GM12878 (cell line): ENCODE measurements around the gene CCDC201. TPM values are rescaled to one million over a fixed set of nuclear protein-coding genes. Genes with fewer than 3 reads are reported as not detected.

ENCODE experiments used
- CHD2 ChIP-seq: IDR thresholded peaks from 2 replicates; pipeline ENCODE4 v1.6.1; 2011; ENCODE audit warnings: low read depth, low read length, improper control_type of control experiment, borderline replicate concordance
- CREM ChIP-seq: IDR thresholded peaks from 2 replicates; pipeline ENCODE4 v1.6.1; 2014; ENCODE audit warnings: antibody characterized with exemption, low read depth
- FOS ChIP-seq: IDR thresholded peaks from 3 replicates; pipeline ENCODE4 v1.6.1; 2011; ENCODE audit warnings: borderline replicate concordance; ENCODE audit not compliant: insufficient read length; ENCODE audit errors: extremely low read depth
- HSF1 ChIP-seq: fragments of 150-350 bp; IDR thresholded peaks from 2 replicates; pipeline ENCODE4 v1.6.1; 2014; ENCODE audit warnings: mild to moderate bottlenecking, low read depth, low read length
- IRF3 ChIP-seq: fragments of 450-650 bp; IDR thresholded peaks from 2 replicates; pipeline ENCODE4 v1.6.1; 2014; ENCODE audit warnings: mild to moderate bottlenecking
- MTA2 ChIP-seq: fragments of 450-650 bp; IDR thresholded peaks from 2 replicates; pipeline ENCODE4 v1.6.1; 2016; ENCODE audit warnings: low read depth, mild to moderate bottlenecking, moderate library complexity
- polyA plus RNA-seq, 11 experiments: library from polyadenylated mRNA; depleted of rRNA in 4 of 11; unstranded in 6 of 11; stranded (reverse) in 5 of 11; fragments of >200 nt; fragmentation: Nextera tagmentation in 4 of 11; fragmentation: Illumina TruSeq in 1 of 11; extraction: Ambion mirVana in 4 of 11; extraction: Trizol in 1 of 11; gene quantifications; 1 replicate in 1 of 11; 2 replicates in 10 of 11; pipeline versions ENCODE4 v1.2.1 to v1.2.3, GENCODE V29; 2011 to 2016; ENCODE audit warnings: inconsistent platforms in 2 of 11, missing spikeins in 2 of 11, low read depth in 1 of 11
- total RNA-seq, 4 experiments: library from RNA; depleted of rRNA in 3 of 4; stranded (reverse); fragments of >200 nt in 3 of 4; fragmentation: Illumina TruSeq in 1 of 4; extraction: Trizol in 1 of 4; gene quantifications; 2 replicates each; pipeline versions ENCODE4 v1.2.1 to v1.2.3, GENCODE V29; 2013 to 2021
- TF ChIP-seq, protein P1 (sequence below): IDR thresholded peaks from 2 replicates; pipeline ENCODE4 v1.6.1; 2012; ENCODE audit warnings: low read length, inconsistent platforms
- TF ChIP-seq, protein P2 (sequence below): IDR thresholded peaks from 2 replicates; pipeline ENCODE4 v1.6.1; 2012; ENCODE audit warnings: mild to moderate bottlenecking, low read depth, low read length

CCDC201 gene
- total and polyA plus RNA-seq, 10 of the 15 experiments (the other 5 are each of a cell fraction or from before 2014, with no cell fraction given), result 0.10 TPM; not detected in 9

GRCh38 chr7:45874408-45875131 lies 1.7 kb upstream of the CCDC201 start (continued):
- no peak for TF ChIP-seq IRF3
- no peak for TF ChIP-seq CREM
- no peak for TF ChIP-seq CHD2
- no peak for TF ChIP-seq MTA2
- TF ChIP-seq, protein P1, sequence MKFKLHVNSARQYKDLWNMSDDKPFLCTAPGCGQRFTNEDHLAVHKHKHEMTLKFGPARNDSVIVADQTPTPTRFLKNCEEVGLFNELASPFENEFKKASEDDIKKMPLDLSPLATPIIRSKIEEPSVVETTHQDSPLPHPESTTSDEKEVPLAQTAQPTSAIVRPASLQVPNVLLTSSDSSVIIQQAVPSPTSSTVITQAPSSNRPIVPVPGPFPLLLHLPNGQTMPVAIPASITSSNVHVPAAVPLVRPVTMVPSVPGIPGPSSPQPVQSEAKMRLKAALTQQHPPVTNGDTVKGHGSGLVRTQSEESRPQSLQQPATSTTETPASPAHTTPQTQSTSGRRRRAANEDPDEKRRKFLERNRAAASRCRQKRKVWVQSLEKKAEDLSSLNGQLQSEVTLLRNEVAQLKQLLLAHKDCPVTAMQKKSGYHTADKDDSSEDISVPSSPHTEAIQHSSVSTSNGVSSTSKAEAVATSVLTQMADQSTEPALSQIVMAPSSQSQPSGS, result no peak
- TF ChIP-seq FOS, result no peak
- no peak for TF ChIP-seq HSF1
- TF ChIP-seq, protein P2, sequence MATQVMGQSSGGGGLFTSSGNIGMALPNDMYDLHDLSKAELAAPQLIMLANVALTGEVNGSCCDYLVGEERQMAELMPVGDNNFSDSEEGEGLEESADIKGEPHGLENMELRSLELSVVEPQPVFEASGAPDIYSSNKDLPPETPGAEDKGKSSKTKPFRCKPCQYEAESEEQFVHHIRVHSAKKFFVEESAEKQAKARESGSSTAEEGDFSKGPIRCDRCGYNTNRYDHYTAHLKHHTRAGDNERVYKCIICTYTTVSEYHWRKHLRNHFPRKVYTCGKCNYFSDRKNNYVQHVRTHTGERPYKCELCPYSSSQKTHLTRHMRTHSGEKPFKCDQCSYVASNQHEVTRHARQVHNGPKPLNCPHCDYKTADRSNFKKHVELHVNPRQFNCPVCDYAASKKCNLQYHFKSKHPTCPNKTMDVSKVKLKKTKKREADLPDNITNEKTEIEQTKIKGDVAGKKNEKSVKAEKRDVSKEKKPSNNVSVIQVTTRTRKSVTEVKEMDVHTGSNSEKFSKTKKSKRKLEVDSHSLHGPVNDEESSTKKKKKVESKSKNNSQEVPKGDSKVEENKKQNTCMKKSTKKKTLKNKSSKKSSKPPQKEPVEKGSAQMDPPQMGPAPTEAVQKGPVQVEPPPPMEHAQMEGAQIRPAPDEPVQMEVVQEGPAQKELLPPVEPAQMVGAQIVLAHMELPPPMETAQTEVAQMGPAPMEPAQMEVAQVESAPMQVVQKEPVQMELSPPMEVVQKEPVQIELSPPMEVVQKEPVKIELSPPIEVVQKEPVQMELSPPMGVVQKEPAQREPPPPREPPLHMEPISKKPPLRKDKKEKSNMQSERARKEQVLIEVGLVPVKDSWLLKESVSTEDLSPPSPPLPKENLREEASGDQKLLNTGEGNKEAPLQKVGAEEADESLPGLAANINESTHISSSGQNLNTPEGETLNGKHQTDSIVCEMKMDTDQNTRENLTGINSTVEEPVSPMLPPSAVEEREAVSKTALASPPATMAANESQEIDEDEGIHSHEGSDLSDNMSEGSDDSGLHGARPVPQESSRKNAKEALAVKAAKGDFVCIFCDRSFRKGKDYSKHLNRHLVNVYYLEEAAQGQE, result no peak
- TF ChIP-seq, all 136 proteins: peak for 0
